ENCODE results near the gene CERK. TPM values are rescaled to one million over a fixed set of nuclear protein-coding genes. Genes with fewer than 3 reads are reported as not detected.

CERK gene
- total and polyA plus RNA-seq, 9 of the 15 experiments (the other 6 are each of a cell fraction or from before 2014, with no cell fraction given): 1.1 to 14.9 (median 8.7) TPM

GRCh38 chr22:46673205-46673604 is 64.8 kb downstream of the CERK start:
- in situ Hi-C loops (cut with MboI): loop anchor here (10.0 kb wide), 1 partner anchor 108 kb away; no protein-coding TSS in a partner anchor
- FAIRE-seq (no peak), ATAC-seq (no peak), DNase-seq (ENCODE audit: extremely low read depth in 1 of 4, low spot score in 3 of 4) (no peak)
- no TSS peak for BruUV-seq (replicated peaks)
- no peaks in the 10 kb centered on the region for H3K9me3 ChIP-seq (replicated peaks; ENCODE audit: control insufficient read depth, insufficient read depth, low read depth, low read length)
- no peak for TF ChIP-seq ZNF707 (CRISPR knock-in tag; conservative IDR thresholded peaks at IDR 0.05)
- TF ChIP-seq NFIC (IDR thresholded peaks at IDR 0.05): peak; percentile 55
- peaks cover 41% of the 10 kb centered on the region; the same call in 1 of the 3 replicates for H3K36me3 ChIP-seq (ENCODE audit: control insufficient read depth, insufficient read depth, low read length)
- no peak overlapping the region for H2AFZ ChIP-seq (ENCODE audit: low read depth, low read length)
- intact Hi-C loops (cut with micrococcal nuclease): no loop called here
- peaks cover 2% of the 10 kb centered on the region for H3K9me1 ChIP-seq (ENCODE audit: control insufficient read depth, insufficient read depth, low read length)
- CTCF ChIA-PET (ENCODE audit: low intra/inter-chr PET ratio): no interaction called here
- H3K4me2 ChIP-seq (ENCODE audit: insufficient read depth, low read length): no peak overlapping the region
- H3K79me2 ChIP-seq (ENCODE audit: control insufficient read depth, insufficient read depth, low read length): no peaks in the 10 kb centered on the region
- H3K27ac ChIP-seq (ENCODE audit: extremely low read depth, low read depth, low read length): no peak overlapping the region
- H3K9ac ChIP-seq (ENCODE audit: insufficient read depth in 1 of 2, low read depth in 2 of 2, low read length in 2 of 2): no peak overlapping the region
- WGBS (ENCODE audit: insufficient coverage, low coverage, missing lambda C conversion rate): 50% methylated on average over 2 of the region's 10 CpGs
- no peak overlapping the region for H3K4me3 ChIP-seq
- H3K4me1 ChIP-seq (replicated peaks in 1 of 2; ENCODE audit: control insufficient read depth in 2 of 2, insufficient read depth in 2 of 2, low read length in 2 of 2): peaks cover 0 to 14% of the 10 kb centered on the region in 2 experiments; a peak in 2 of 5 replicates
- H3K27me3 ChIP-seq (ENCODE audit: control insufficient read depth in 2 of 2, insufficient read depth in 2 of 2, low read length in 2 of 2): no peaks in the 10 kb centered on the region
- no peaks in the 10 kb centered on the region; the same call in 1 of the 2 replicates for H4K20me1 ChIP-seq (replicated peaks; ENCODE audit: control insufficient read depth, insufficient read depth, low read length)
- POLR2A ChIA-PET: no interaction called here

- Histone ChIP-seq H3K4me3 (no peak overlapping the region), H3K9ac (ENCODE audit: insufficient read depth in 1 of 2, low read depth in 2 of 2, low read length in 2 of 2) (no peak overlapping the region), H3K9me1 (ENCODE audit: control insufficient read depth, insufficient read depth, low read length) (peaks cover 2% of the 10 kb centered on the region), H3K36me3 (ENCODE audit: control insufficient read depth, insufficient read depth, low read length) (peaks cover 41% of the 10 kb centered on the region; the same call in 1 of the 3 replicates), H2AFZ (ENCODE audit: low read depth, low read length) (no peak overlapping the region), H3K27me3 (ENCODE audit: control insufficient read depth in 2 of 2, insufficient read depth in 2 of 2, low read length in 2 of 2) (no peaks in the 10 kb centered on the region), H3K4me2 (ENCODE audit: insufficient read depth, low read length) (no peak overlapping the region), H3K79me2 (ENCODE audit: control insufficient read depth, insufficient read depth, low read length) (no peaks in the 10 kb centered on the region), H4K20me1 (replicated peaks; ENCODE audit: control insufficient read depth, insufficient read depth, low read length) (no peaks in the 10 kb centered on the region; the same call in 1 of the 2 replicates), H3K4me1 (replicated peaks in 1 of 2; ENCODE audit: control insufficient read depth in 2 of 2, insufficient read depth in 2 of 2, low read length in 2 of 2) (peaks cover 0 to 14% of the 10 kb centered on the region in 2 experiments; a peak in 2 of 5 replicates), H3K9me3 (replicated peaks; ENCODE audit: control insufficient read depth, insufficient read depth, low read depth, low read length) (no peaks in the 10 kb centered on the region), H3K27ac (ENCODE audit: extremely low read depth, low read depth, low read length) (no peak overlapping the region)
- no peak for FAIRE-seq
- intact Hi-C loops (cut with micrococcal nuclease): no loop called here
- 82% methylated on average over 10 of the region's 18 CpGs for WGBS (ENCODE audit: insufficient coverage, low coverage, missing lambda C conversion rate)
- CTCF ChIA-PET (ENCODE audit: low intra/inter-chr PET ratio): no interaction called here
- in situ Hi-C loops (cut with MboI): loop anchor here (10.0 kb wide), 1 partner anchor 108 kb away; no protein-coding TSS in a partner anchor
- DNase-seq (ENCODE audit: extremely low read depth in 1 of 4, low spot score in 3 of 4): no peak
- POLR2A ChIA-PET: interaction anchor here (0.7 kb wide), 1 partner anchor 47 kb away, joined by 3 read pairs; no protein-coding TSS in a partner anchor
- no TSS peak for BruUV-seq (replicated peaks)
- ATAC-seq: no peak
- TF ChIP-seq GTF2E2 (tag; IDR thresholded peaks at IDR 0.05) (no peak), ATF3 (IDR thresholded peaks at IDR 0.05) (no peak), ATF3 (CRISPR knock-in tag; conservative IDR thresholded peaks at IDR 0.05) (no peak), SRSF7 (optimal IDR thresholded peaks at IDR 0.05; ENCODE audit: low read depth, low read length) (no peak), TEAD1 (CRISPR knock-in tag; IDR thresholded peaks at IDR 0.05) (no peak), CCAR2 (IDR thresholded peaks at IDR 0.05; ENCODE audit: low read depth, low read length) (no peak), SAFB2 (IDR thresholded peaks at IDR 0.05; ENCODE audit: borderline replicate concordance, low read depth, low read length, severe bottlenecking) (no peak), LEF1 (IDR thresholded peaks at IDR 0.05) (no peak), ZNF717 (CRISPR knock-in tag; IDR thresholded peaks at IDR 0.05) (no peak), ELK3 (CRISPR knock-in tag; IDR thresholded peaks at IDR 0.05) (no peak), RUNX1 (IDR thresholded peaks at IDR 0.05; ENCODE audit: low read depth) (no peak), TBL1XR1 (IDR thresholded peaks at IDR 0.05; ENCODE audit: low read length in 2 of 2) (no peak), NUFIP1 (IDR thresholded peaks at IDR 0.05; ENCODE audit: partially characterized antibody) (no peak), SNRNP70 (optimal IDR thresholded peaks at IDR 0.05; ENCODE audit: low read depth, low read length) (no peak)
Observed at GRCh38 chr22:46672731-46673130, 65.3 kb downstream of the CERK start.
